Measurements from ENCODE around the gene FBXL5.

Gene FBXL5

GRCh38 chr4:15655223-15656037 is at the start of gene FBXL5:
FBXL5 (minus strand) TSS chr4:15655357; CDS start chr4:15655287, 70 bp downstream.
- peak within 1 kb of the TSS; percentile 82 to 83 for H3K4me3 ChIP-seq (ENCODE audit: low read depth in 1 of 2, low read length in 2 of 2)
- H3K9ac ChIP-seq (ENCODE audit: low read depth in 1 of 2, low read length in 2 of 2) = peak within 1 kb of the TSS; percentile 92 to 96
- no peaks in the 10 kb centered on the region for H3K9me3 ChIP-seq (ENCODE audit: control insufficient read depth in 1 of 2, low read length in 2 of 2)
- no peaks in the 10 kb centered on the region for H3K27me3 ChIP-seq (ENCODE audit: control insufficient read depth in 1 of 2, insufficient read depth in 2 of 2, low read length in 2 of 2)
- peaks cover 21 to 39% of the 10 kb centered on the region in 2 donors for H3K4me1 ChIP-seq (ENCODE audit: control insufficient read depth in 1 of 2, insufficient read depth in 2 of 2, low read length in 2 of 2)
- peak within 1 kb of the TSS; percentile 99 for H3K27ac ChIP-seq (ENCODE audit: low read depth, low read length)
- no peaks in the 10 kb centered on the region for H3K36me3 ChIP-seq (ENCODE audit: control insufficient read depth in 1 of 2, insufficient read depth in 2 of 2, low read length in 2 of 2)

- H3K36me3 ChIP-seq (ENCODE audit: control insufficient read depth in 1 of 2, insufficient read depth in 2 of 2, low read length in 2 of 2) = peaks cover 0 to 2% of the 10 kb centered on the region in 2 donors
- H3K27ac ChIP-seq (ENCODE audit: low read depth, low read length) = no peak overlapping the region
- H3K9me3 ChIP-seq (ENCODE audit: control insufficient read depth in 1 of 2, low read length in 2 of 2) = no peaks in the 10 kb centered on the region
- no peak overlapping the region for H3K9ac ChIP-seq (ENCODE audit: low read depth in 1 of 2, low read length in 2 of 2)
- no peaks in the 10 kb centered on the region for H3K27me3 ChIP-seq (ENCODE audit: control insufficient read depth in 1 of 2, insufficient read depth in 2 of 2, low read length in 2 of 2)
- peak overlapping the region in 1 of 2 donors; percentile 74 for H3K4me3 ChIP-seq (ENCODE audit: low read depth in 1 of 2, low read length in 2 of 2)
- H3K4me1 ChIP-seq (ENCODE audit: control insufficient read depth in 1 of 2, insufficient read depth in 2 of 2, low read length in 2 of 2) = peaks cover 16% of the 10 kb centered on the region in 2 donors
Measured at GRCh38 chr4:15704129-15704528, 49.0 kb upstream of the FBXL5 start.

- Histone ChIP-seq H3K4me3 (ENCODE audit: low read depth in 1 of 2, low read length in 2 of 2) (peak overlapping the region; percentile 68 to 74), H3K27ac (ENCODE audit: low read depth, low read length) (no peak overlapping the region)
Measured at GRCh38 chr4:15703439-15703838, 48.3 kb upstream of the FBXL5 start.

GRCh38 chr4:15702941-15703403 is 47.8 kb upstream of the FBXL5 start, which contains the start of gene BST1:
BST1 (plus strand) TSS chr4:15703065; CDS start chr4:15703145, 80 bp downstream.
- Histone ChIP-seq H3K9me3 (ENCODE audit: control insufficient read depth in 1 of 2, low read length in 2 of 2) (no peaks in the 10 kb centered on the region), H3K27ac (ENCODE audit: low read depth, low read length) (no peak within 1 kb of the TSS), H3K4me3 (ENCODE audit: low read depth in 1 of 2, low read length in 2 of 2) (peak within 1 kb of the TSS; percentile 68 to 74), H3K9ac (ENCODE audit: low read depth in 1 of 2, low read length in 2 of 2) (peak within 1 kb of the TSS; percentile 59 to 63), H3K36me3 (ENCODE audit: control insufficient read depth in 1 of 2, insufficient read depth in 2 of 2, low read length in 2 of 2) (no peaks in the 10 kb centered on the region), H3K27me3 (ENCODE audit: control insufficient read depth in 1 of 2, insufficient read depth in 2 of 2, low read length in 2 of 2) (no peaks in the 10 kb centered on the region), H3K4me1 (ENCODE audit: control insufficient read depth in 1 of 2, insufficient read depth in 2 of 2, low read length in 2 of 2) (peaks cover 16% of the 10 kb centered on the region in 2 donors)

More at GRCh38 chr4:15703439-15703838, 48.3 kb upstream of the FBXL5 start:
- Histone ChIP-seq H3K27me3 (ENCODE audit: control insufficient read depth in 1 of 2, insufficient read depth in 2 of 2, low read length in 2 of 2) (no peaks in the 10 kb centered on the region), H3K9me3 (ENCODE audit: control insufficient read depth in 1 of 2, low read length in 2 of 2) (no peaks in the 10 kb centered on the region), H3K36me3 (ENCODE audit: control insufficient read depth in 1 of 2, insufficient read depth in 2 of 2, low read length in 2 of 2) (no peaks in the 10 kb centered on the region), H3K4me1 (ENCODE audit: control insufficient read depth in 1 of 2, insufficient read depth in 2 of 2, low read length in 2 of 2) (peaks cover 16% of the 10 kb centered on the region in 2 donors), H3K9ac (ENCODE audit: low read depth in 1 of 2, low read length in 2 of 2) (peak overlapping the region; percentile 59 to 63)

- Histone ChIP-seq H3K9me3 (ENCODE audit: control insufficient read depth in 1 of 2, low read length in 2 of 2) (no peaks in the 10 kb centered on the region), H3K9ac (ENCODE audit: low read depth in 1 of 2, low read length in 2 of 2) (no peak overlapping the region), H3K4me1 (ENCODE audit: control insufficient read depth in 1 of 2, insufficient read depth in 2 of 2, low read length in 2 of 2) (peaks cover 5 to 11% of the 10 kb centered on the region in 2 donors), H3K4me3 (ENCODE audit: low read depth in 1 of 2, low read length in 2 of 2) (no peak overlapping the region), H3K27ac (ENCODE audit: low read depth, low read length) (no peak overlapping the region), H3K36me3 (ENCODE audit: control insufficient read depth in 1 of 2, insufficient read depth in 2 of 2, low read length in 2 of 2) (no peaks in the 10 kb centered on the region), H3K27me3 (ENCODE audit: control insufficient read depth in 1 of 2, insufficient read depth in 2 of 2, low read length in 2 of 2) (no peaks in the 10 kb centered on the region)
Measured at GRCh38 chr4:15696866-15697265, 41.7 kb upstream of the FBXL5 start.

- no peak overlapping the region for H3K9ac ChIP-seq (ENCODE audit: low read depth in 1 of 2, low read length in 2 of 2)
- no peaks in the 10 kb centered on the region for H3K27me3 ChIP-seq (ENCODE audit: control insufficient read depth in 1 of 2, insufficient read depth in 2 of 2, low read length in 2 of 2)
- H3K4me1 ChIP-seq (ENCODE audit: control insufficient read depth in 1 of 2, insufficient read depth in 2 of 2, low read length in 2 of 2) = peaks cover 4 to 5% of the 10 kb centered on the region in 2 donors
- no peak overlapping the region for H3K4me3 ChIP-seq (ENCODE audit: low read depth in 1 of 2, low read length in 2 of 2)
- no peaks in the 10 kb centered on the region for H3K9me3 ChIP-seq (ENCODE audit: control insufficient read depth in 1 of 2, low read length in 2 of 2)
- no peak overlapping the region for H3K27ac ChIP-seq (ENCODE audit: low read depth, low read length)
- H3K36me3 ChIP-seq (ENCODE audit: control insufficient read depth in 1 of 2, insufficient read depth in 2 of 2, low read length in 2 of 2) = no peaks in the 10 kb centered on the region
Measured at GRCh38 chr4:15695729-15696128, 40.6 kb upstream of the FBXL5 start.

GRCh38 chr4:15695240-15695699 is 40.1 kb upstream of the FBXL5 start:
- Histone ChIP-seq H3K27ac (ENCODE audit: low read depth, low read length) (no peak overlapping the region), H3K27me3 (ENCODE audit: control insufficient read depth in 1 of 2, insufficient read depth in 2 of 2, low read length in 2 of 2) (no peaks in the 10 kb centered on the region)

GRCh38 chr4:15694431-15694830 is 39.3 kb upstream of the FBXL5 start:
- no peak overlapping the region for H3K9ac ChIP-seq (ENCODE audit: low read depth in 1 of 2, low read length in 2 of 2)
- H3K4me3 ChIP-seq (ENCODE audit: low read depth in 1 of 2, low read length in 2 of 2) = no peak overlapping the region
- no peaks in the 10 kb centered on the region for H3K36me3 ChIP-seq (ENCODE audit: control insufficient read depth in 1 of 2, insufficient read depth in 2 of 2, low read length in 2 of 2)
- H3K9me3 ChIP-seq (ENCODE audit: control insufficient read depth in 1 of 2, low read length in 2 of 2) = no peaks in the 10 kb centered on the region
- no peaks in the 10 kb centered on the region for H3K4me1 ChIP-seq (ENCODE audit: control insufficient read depth in 1 of 2, insufficient read depth in 2 of 2, low read length in 2 of 2)
- no peak overlapping the region for H3K27ac ChIP-seq (ENCODE audit: low read depth, low read length)
- no peaks in the 10 kb centered on the region for H3K27me3 ChIP-seq (ENCODE audit: control insufficient read depth in 1 of 2, insufficient read depth in 2 of 2, low read length in 2 of 2)

More at GRCh38 chr4:15695240-15695699, 40.1 kb upstream of the FBXL5 start:
- H3K9me3 ChIP-seq (ENCODE audit: control insufficient read depth in 1 of 2, low read length in 2 of 2) = no peaks in the 10 kb centered on the region
- H3K9ac ChIP-seq (ENCODE audit: low read depth in 1 of 2, low read length in 2 of 2) = no peak overlapping the region
- peaks cover 0 to under 1% of the 10 kb centered on the region in 2 donors for H3K4me1 ChIP-seq (ENCODE audit: control insufficient read depth in 1 of 2, insufficient read depth in 2 of 2, low read length in 2 of 2)
- H3K4me3 ChIP-seq (ENCODE audit: low read depth in 1 of 2, low read length in 2 of 2) = no peak overlapping the region
- H3K36me3 ChIP-seq (ENCODE audit: control insufficient read depth in 1 of 2, insufficient read depth in 2 of 2, low read length in 2 of 2) = no peaks in the 10 kb centered on the region

- Histone ChIP-seq H3K4me1 (ENCODE audit: control insufficient read depth in 1 of 2, insufficient read depth in 2 of 2, low read length in 2 of 2) (no peaks in the 10 kb centered on the region), H3K9me3 (ENCODE audit: control insufficient read depth in 1 of 2, low read length in 2 of 2) (no peaks in the 10 kb centered on the region), H3K27ac (ENCODE audit: low read depth, low read length) (no peak overlapping the region), H3K36me3 (ENCODE audit: control insufficient read depth in 1 of 2, insufficient read depth in 2 of 2, low read length in 2 of 2) (peaks cover 0 to 3% of the 10 kb centered on the region in 2 donors), H3K4me3 (ENCODE audit: low read depth in 1 of 2, low read length in 2 of 2) (no peak overlapping the region), H3K27me3 (ENCODE audit: control insufficient read depth in 1 of 2, insufficient read depth in 2 of 2, low read length in 2 of 2) (no peaks in the 10 kb centered on the region), H3K9ac (ENCODE audit: low read depth in 1 of 2, low read length in 2 of 2) (no peak overlapping the region)
Measured at GRCh38 chr4:15692602-15693001, 37.4 kb upstream of the FBXL5 start.

GRCh38 chr4:15691346-15692135 is 36.4 kb upstream of the FBXL5 start:
- Histone ChIP-seq H3K27me3 (ENCODE audit: control insufficient read depth in 1 of 2, insufficient read depth in 2 of 2, low read length in 2 of 2) (no peaks in the 10 kb centered on the region), H3K9ac (ENCODE audit: low read depth in 1 of 2, low read length in 2 of 2) (no peak overlapping the region), H3K36me3 (ENCODE audit: control insufficient read depth in 1 of 2, insufficient read depth in 2 of 2, low read length in 2 of 2) (peaks cover 7 to 9% of the 10 kb centered on the region in 2 donors), H3K27ac (ENCODE audit: low read depth, low read length) (no peak overlapping the region), H3K4me3 (ENCODE audit: low read depth in 1 of 2, low read length in 2 of 2) (no peak overlapping the region), H3K9me3 (ENCODE audit: control insufficient read depth in 1 of 2, low read length in 2 of 2) (no peaks in the 10 kb centered on the region), H3K4me1 (ENCODE audit: control insufficient read depth in 1 of 2, insufficient read depth in 2 of 2, low read length in 2 of 2) (no peaks in the 10 kb centered on the region)
